NCI-H1092 (cell line): ENCODE measurements around the gene WSCD1.

ENCODE experiments used
- DNase-seq: peaks from one replicate; lab custom pipeline; 2025; lab: John Stamatoyannopoulos, UW

The WSCD1 gene

GRCh38 chr17:6069539-6070429 is at the start of gene WSCD1:
TSS of gene WSCD1 (plus strand) at chr17:6070379. CDS start at chr17:6080659, 10,280 bp downstream.
- DNase-seq, result no peak

DNA sequence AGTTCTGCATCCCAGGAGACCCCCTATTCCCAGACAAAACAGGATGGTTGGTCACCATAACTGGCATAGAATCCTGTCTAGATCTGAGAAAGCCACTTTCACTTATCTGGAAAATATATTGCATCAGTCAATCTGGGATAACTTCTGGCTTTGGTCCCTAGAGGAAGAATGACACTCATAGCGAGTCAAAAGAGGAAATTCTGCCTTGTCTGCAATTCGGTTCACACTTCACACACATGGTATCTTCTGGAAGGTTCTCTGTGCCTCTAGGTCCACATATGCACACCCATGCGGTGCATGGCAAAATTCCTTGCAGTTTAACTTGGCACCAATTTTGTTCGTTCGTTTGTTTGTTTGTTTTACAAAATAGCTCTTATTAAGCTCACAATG is 49.2 kb upstream of the WSCD1 start:
- DNase-seq, result no peak

DNA sequence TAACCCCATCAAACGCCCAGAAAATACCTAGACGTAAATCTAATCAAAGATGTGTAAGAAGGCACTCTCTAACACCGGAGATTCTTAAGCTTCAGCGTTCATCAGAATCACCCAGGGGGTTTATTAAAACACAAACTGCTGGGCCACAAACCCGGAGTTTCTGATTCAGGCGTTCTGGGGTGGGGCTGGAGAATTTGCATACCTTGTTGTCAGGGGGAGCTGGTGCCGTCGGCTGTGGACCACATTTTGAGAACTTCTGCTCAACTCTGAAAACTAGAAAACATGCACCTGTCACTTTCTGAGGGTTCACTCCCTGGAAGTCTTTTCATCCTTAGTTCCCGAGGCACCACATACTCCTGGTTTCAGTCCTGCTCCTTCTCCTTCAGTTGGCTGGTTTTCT is 48.6 kb upstream of the WSCD1 start:
- DNase-seq, result no peak

- DNase-seq, result no peak
Observed at GRCh38 chr17:6023036-6023831, 46.9 kb upstream of the WSCD1 start.

- DNase-seq, result no peak
Observed at GRCh38 chr17:6024576-6024975, 45.6 kb upstream of the WSCD1 start.

DNA sequence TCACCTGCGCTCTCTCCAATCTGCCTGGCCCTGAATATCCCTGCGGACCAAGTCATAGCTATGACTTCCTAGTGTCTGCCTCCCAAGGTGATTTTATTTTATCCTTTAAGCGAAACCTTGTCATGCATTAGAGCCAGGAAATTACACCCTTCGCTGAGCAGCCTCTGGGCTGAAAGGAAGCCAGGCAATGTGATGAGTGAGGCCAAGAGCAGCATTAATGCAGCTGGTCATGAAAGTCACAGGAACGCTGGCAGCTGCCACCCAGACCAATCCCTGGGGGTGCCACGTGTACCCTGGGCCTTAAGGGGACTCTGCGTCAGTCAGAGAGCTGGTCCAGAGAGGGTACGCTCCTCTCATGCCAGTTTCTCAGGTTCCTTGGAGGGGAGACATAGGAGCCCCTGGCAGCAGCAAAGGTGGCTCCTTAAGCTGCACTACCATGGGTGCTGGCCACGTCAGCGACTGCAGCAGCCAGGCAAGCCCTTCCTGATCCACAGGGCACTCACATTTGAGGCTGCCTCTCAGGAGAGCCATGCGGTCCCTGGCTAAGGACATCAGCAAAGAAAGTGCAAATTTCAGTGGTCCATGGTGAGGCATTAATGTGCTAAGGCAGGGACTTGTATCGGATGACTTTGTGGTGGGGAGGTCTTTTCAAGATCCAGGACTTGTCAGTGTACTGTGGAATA is 42.7 kb upstream of the WSCD1 start:
- no peak for DNase-seq

- no peak for DNase-seq
Observed at GRCh38 chr17:6028294-6028693, 41.9 kb upstream of the WSCD1 start.

- no peak for DNase-seq
Observed at GRCh38 chr17:6035801-6036394, 34.3 kb upstream of the WSCD1 start.

GRCh38 chr17:6040504-6040903 is 29.7 kb upstream of the WSCD1 start:
- no peak for DNase-seq

DNA sequence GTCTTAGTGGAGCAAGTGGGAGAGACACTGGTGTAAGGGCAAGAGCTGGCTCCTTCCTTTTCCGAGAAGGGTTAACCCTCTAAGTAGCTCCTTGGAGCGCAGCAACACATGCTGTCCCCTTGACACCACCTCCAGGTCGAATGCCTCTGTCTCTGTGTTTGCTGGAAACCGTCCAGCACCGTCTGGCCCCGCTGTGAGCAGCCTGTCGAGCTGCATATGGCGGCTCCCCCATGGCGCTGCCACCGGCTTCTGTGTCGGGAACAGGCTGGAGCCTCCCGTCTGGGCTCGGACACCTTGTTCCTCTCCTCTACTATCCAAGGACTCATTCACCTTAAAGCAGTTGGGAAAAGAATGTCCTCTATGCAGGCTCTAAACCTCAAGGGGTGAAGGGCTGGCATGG is 28.9 kb upstream of the WSCD1 start:
- DNase-seq, result no peak

DNA sequence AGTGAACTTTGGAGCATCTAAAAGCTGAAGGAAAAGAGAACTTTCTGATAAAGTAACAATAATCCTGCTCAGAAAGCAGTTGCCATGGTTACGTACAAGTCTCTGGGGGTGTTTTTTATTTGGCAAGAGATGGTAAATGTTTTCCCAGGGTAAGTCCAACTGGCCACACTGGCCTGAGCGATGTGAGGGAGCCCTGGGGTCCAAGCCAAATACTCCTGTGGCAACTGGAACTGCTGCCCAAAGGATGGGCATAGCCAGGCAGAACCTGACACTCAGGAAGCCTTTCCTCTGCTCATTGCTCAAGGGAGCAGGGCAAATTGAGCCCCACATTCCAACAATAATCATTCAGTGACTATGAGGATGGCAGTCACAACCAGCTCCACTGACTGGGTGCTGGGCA is 26.8 kb upstream of the WSCD1 start:
- no peak for DNase-seq

GRCh38 chr17:6044261-6044660 is 25.9 kb upstream of the WSCD1 start:
- no peak for DNase-seq

DNA sequence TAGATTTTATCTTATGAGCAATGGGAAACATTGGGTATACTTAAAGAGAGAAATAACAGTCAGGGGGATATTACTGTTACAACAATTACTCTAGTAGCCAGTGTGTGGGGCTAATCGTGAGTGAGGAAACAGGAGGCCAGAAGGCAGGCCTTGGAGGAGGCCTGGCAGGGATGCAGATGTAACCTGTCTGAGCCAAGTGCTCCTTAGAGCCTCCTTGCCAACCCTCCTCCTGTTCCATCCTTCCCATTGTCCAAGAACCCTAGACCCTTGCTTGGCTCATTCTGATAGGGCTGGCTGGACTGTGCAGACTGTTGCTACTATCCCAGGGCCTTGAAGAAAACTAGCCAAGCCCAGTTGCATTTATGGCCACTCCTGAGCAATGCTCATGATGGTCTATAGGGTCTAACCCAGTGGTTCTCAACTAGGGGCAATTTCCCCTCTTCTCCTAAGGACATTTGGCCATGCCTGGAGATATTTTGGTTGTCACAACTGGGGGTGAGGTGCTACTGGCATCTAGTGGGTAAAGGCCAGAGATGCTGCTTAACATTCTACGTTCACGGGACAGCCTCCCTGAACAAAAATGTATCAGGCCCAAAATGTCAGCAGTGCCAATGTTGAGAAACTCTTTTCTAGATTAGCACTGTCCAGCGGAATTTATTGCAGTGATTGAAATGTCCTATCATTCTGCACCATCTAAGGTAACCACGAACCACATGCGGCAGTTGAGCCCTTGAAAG is 24.4 kb upstream of the WSCD1 start:
- DNase-seq, result no peak

- DNase-seq, result no peak
Observed at GRCh38 chr17:6046431-6046830, 23.7 kb upstream of the WSCD1 start.

- no peak for DNase-seq
Observed at GRCh38 chr17:6046931-6047330, 23.2 kb upstream of the WSCD1 start.

- DNase-seq, result no peak
Observed at GRCh38 chr17:6047966-6048365, 22.2 kb upstream of the WSCD1 start.

GRCh38 chr17:6048486-6048885 is 21.7 kb upstream of the WSCD1 start:
- no peak for DNase-seq

- DNase-seq, result no peak
Observed at GRCh38 chr17:6052926-6053325, 17.3 kb upstream of the WSCD1 start.

DNA sequence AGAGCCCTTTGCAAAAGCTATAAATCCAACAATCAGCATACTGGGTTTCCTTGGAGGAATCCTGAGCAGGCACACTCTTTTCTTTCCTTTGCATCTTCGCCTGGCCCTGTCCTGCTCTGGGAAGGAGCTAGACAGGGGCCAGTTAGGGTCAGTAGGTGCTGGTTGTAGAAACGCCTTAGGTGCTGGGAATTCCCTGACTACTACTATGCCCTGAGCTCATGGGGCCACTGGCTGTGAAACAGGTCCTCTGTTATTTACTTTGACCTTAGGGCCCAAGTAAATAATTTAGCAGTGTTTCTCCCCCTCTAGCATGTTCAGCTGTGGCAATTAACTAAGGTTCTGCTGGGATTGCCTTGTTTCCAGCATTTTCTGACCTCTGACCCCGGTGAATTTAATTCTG is 15.8 kb upstream of the WSCD1 start:
- no peak for DNase-seq

- no peak for DNase-seq
Observed at GRCh38 chr17:6056104-6056503, 14.1 kb upstream of the WSCD1 start.

GRCh38 chr17:6057562-6057961 is 12.6 kb upstream of the WSCD1 start:
- no peak for DNase-seq

- no peak for DNase-seq
Observed at GRCh38 chr17:6059406-6059805, 10.8 kb upstream of the WSCD1 start.
